ENCODE results near the gene PELO.
"Not testable (repeated sequence)": the region's sequence is repeated elsewhere in the genome, so short reads cannot be mapped to it uniquely, and the experiment has no call there.

The PELO gene, protein sequence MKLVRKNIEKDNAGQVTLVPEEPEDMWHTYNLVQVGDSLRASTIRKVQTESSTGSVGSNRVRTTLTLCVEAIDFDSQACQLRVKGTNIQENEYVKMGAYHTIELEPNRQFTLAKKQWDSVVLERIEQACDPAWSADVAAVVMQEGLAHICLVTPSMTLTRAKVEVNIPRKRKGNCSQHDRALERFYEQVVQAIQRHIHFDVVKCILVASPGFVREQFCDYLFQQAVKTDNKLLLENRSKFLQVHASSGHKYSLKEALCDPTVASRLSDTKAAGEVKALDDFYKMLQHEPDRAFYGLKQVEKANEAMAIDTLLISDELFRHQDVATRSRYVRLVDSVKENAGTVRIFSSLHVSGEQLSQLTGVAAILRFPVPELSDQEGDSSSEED

DNA sequence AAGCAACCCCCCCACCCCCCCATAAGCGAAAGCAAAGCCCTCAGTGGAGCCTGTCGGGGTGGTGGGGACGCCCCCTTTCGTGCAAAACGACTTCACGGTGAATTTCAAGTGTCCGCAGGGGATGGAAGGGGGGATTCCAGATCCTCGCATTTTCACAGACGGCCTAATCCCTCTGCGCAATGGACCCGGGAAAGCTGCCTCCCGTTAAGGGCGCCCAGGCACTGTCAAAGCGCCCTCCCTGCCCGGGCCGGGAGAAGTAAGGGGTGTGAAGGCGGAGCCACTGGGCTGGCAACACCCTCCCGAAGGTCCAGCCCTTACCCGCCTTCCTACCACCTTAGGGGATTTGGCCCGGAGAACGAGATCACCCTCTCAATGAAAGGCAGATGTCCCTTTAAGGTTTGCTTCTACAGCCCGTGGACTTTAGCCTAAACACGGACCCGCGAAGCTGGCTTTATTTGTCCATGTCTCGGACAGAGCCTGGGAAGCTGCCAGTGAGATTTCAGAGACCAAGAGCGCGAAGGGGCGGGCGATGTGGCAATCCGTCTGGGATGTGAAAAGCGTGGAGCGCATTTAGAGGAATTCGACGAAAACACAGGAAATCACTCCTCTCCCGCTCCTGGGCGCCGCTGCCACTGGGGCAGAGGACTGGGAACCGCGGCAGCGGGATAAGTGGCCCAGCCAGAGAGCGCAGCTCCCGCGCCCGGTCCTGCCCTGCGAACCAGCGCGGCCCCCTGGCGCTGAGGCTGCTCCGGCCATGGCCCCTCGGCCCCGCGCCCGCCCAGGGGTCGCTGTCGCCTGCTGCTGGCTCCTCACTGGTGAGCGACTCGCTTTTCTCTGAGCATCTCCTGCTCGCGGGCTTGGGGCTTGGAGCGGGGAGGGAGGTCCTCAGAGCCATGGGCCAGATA lies at the start of gene PELO, which contains the start of gene ITGA1:
Gene PELO, plus strand, starts transcription at position 317 of the 905 bp plus-strand sequence. CDS start 12,479 bp downstream, outside the sequence.
Gene ITGA1, plus strand, starts transcription at position 317 of the 905 bp plus-strand sequence. Its CDS starts 438 bp downstream, at position 755.
- DNase-seq = peak; percentile 73

- no peak for DNase-seq
These were observed 49.6 kb upstream of the PELO start for GRCh38 chr5:52738095-52738506.

GRCh38 chr5:52740007-52740406 lies 47.7 kb upstream of the PELO start:
- DNase-seq = no peak

- no peak for DNase-seq
These were observed 44.7 kb upstream of the PELO start for GRCh38 chr5:52743012-52743411.

- DNase-seq = no peak
These were observed 44.2 kb upstream of the PELO start for GRCh38 chr5:52743529-52743928.

- DNase-seq = peak; percentile 66
These were observed 43.7 kb upstream of the PELO start for GRCh38 chr5:52743970-52744369.

DNA sequence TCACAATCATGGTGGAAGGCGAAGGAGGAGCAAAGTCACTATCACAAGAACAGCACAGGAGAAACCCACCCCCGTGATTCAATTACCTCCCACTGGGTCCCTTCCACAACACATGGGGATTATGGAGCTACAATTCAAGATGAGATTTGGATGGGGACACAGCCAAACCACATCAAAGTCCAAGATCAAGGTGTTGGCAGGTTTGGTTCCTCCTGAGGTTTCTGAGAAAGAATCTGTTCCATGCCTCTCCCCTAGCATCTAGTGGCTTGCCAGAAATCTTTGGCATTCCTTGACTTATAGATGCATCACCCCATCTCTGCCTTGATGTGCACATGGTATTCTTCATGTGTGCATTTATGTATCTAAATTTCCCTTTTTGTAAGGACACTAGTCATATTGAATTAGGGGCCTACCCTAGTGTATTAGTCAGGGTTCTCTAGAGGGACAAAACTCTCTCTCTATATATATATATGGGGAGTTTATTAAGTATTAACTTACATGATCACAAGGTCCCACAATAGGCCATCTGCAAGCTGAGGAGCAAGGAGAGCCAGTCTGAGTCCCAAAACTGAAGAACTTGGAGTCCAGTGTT lies 42.8 kb upstream of the PELO start:
- DNase-seq = not testable (repeated sequence)

- DNase-seq = no peak
These were observed 41.2 kb upstream of the PELO start for GRCh38 chr5:52746539-52746938.

- DNase-seq = no peak
These were observed 39.1 kb upstream of the PELO start for GRCh38 chr5:52748590-52748989.

DNA sequence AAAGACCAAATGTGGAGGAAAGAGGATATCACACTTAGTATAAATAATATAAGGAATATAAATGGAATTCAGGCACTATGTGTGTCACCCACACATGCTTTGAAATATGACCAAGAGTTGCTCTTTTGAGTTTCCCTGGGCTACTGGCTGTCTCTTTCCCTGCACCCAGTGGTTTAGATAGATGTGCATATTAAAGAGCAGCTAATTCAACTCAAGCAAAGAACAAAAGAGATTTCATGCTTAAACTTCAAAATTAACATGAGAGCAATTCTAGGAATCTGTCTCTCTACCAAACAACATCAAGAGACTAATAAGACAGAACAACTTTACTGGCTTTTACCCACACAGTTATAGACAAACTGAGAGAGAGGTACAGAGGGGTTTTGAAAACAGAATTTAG lies 38.0 kb upstream of the PELO start:
- no peak for DNase-seq

GRCh38 chr5:52751137-52751536 lies 36.6 kb upstream of the PELO start:
- no peak for DNase-seq

GRCh38 chr5:52754051-52754450 lies 33.7 kb upstream of the PELO start:
- no peak for DNase-seq

DNA sequence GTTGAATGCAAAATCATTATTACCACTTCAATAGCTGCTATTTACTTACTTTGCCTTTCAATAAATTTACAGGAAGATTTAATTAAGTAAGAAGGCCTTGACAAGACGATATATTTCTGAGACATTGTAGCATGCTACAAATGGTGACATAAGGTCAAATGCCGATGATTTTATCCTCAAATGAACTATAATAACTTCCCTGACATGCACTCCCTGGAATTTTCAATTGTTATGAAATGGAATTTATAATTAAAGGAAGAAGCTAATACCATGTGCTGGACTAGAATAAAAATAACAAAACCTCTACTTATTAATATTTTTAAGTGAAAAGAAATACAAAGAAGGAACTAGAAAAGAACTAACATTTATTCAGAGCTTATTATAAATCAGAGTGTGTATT lies 30.2 kb upstream of the PELO start:
- DNase-seq = no peak

DNA sequence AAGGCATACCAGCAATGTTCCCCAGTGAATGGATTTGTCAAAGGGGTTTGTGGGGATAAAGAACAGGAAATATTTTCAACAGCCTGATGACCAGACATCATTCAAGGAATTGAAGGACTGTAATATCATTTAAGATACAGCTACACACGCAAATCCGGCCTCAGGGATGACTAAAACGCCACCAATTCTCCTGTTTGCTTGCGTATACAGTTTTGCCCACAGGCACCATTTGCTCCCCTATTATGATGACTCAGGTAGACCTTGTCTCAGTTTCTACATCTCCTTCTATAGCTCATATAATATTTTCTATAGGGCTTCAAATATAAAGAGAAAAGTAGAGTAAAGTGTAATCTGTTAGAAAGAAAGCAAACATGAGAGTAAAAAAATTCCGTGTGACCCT lies 29.7 kb upstream of the PELO start:
- DNase-seq = no peak

GRCh38 chr5:52759331-52759730 lies 28.4 kb upstream of the PELO start:
- DNase-seq = no peak

GRCh38 chr5:52760695-52761366 lies 26.9 kb upstream of the PELO start:
- peak; percentile 67 for DNase-seq

DNA sequence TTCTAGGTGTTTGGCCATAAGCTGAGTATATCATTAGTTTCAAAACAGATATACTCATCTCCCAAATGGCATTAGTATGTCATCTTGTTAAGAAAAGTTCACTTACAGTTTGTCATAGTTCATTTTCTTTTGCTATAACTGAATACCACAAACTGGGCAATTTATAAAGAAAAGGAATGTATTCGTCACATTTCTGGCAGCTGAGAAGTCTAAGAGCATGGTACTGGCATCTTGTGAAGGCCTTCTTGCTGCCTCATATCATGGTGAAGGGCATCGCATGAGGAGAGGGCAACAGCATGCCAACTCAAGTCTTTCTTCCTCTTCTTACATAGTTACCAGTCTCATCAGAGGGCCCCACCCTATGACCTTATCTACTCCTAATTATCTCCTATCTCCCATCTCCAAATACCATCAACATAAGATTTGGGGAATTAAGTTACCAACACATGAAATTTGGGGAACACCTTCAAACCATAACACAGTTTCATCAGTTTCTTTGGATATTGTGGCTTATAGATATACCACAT lies 20.4 kb upstream of the PELO start:
- no peak for DNase-seq

- DNase-seq = no peak
These were observed 19.8 kb upstream of the PELO start for GRCh38 chr5:52767766-52768480.

GRCh38 chr5:52769061-52769460 lies 18.7 kb upstream of the PELO start:
- DNase-seq = no peak

- DNase-seq = no peak
These were observed 17.3 kb upstream of the PELO start for GRCh38 chr5:52770287-52770939.

GRCh38 chr5:52771343-52772039 lies 16.2 kb upstream of the PELO start:
- DNase-seq = peak; percentile 43
